Endothelial cell of umbilical vein (primary cell): ENCODE measurements around the gene GCH1. TPM values are rescaled to one million over a fixed set of nuclear protein-coding genes. Genes with fewer than 3 reads are reported as not detected.

Source experiments
- BruUV-seq: library from RNA; stranded (reverse); fragments of 400-500 nt; replicated peaks from 2 replicates; lab custom pipeline; 2021; lab: Mats Ljungman, UMichigan
- CTCF ChIA-PET: fragments of 300-600, 350-600 bp; sonication (Branson Sonifier 250); formaldehyde crosslinking; loops from one replicate; lab custom pipeline; 2021; ENCODE audit warnings: antibody characterized with exemption, inconsistent platforms; lab: Charles Lee
- POLR2A ChIA-PET: fragments of 300-600, 350-600 bp; sonication (Branson Sonifier 250); formaldehyde crosslinking; loops from one replicate; lab custom pipeline; 2021; ENCODE audit warnings: antibody characterized with exemption, inconsistent platforms; lab: Charles Lee
- DNase-seq: peaks from one replicate; pipeline ENCODE4 v3.0.0-alpha.2; 2011; ENCODE audit warnings: low read depth, low spot score
- FAIRE-seq: peaks from 2 replicates; lab custom pipeline; 2011; peaks lifted over from hg19 to GRCh38; lab: Jason Lieb, UNC
- H2AFZ ChIP-seq: 2 replicates; pipeline ENCODE4 v1.6.0; 2012; ENCODE audit warnings: low read depth, low read length, control low read depth, inconsistent platforms
- H3K27ac ChIP-seq: 2 replicates; pipeline ENCODE4 v1.5.1; 2011; ENCODE audit warnings: low read depth, mild to moderate bottlenecking, control low read depth, low read length, moderate library complexity; ENCODE audit not compliant: insufficient read depth
- H3K27me3 ChIP-seq, 2 experiments: 2 replicates each; pipeline versions ENCODE4 v1.6.0 to v1.6.1; 2011; ENCODE audit warnings: low read length in 2 of 2, mixed read lengths in 1 of 2; ENCODE audit not compliant: control insufficient read depth in 2 of 2, insufficient read depth in 2 of 2
- H3K36me3 ChIP-seq, 2 experiments: 2 replicates in 1 of 2; 3 replicates in 1 of 2; pipeline ENCODE4 v1.5.1; 2011; ENCODE audit warnings: low read length in 2 of 2, mild to moderate bottlenecking in 1 of 2, moderate library complexity in 1 of 2; ENCODE audit not compliant: control insufficient read depth in 2 of 2, insufficient read depth in 2 of 2; ENCODE audit errors: extremely low read depth in 1 of 2
- H3K4me1 ChIP-seq: 3 replicates; pipeline ENCODE4 v1.5.1; 2011; ENCODE audit warnings: mild to moderate bottlenecking, low read length; ENCODE audit not compliant: control insufficient read depth, insufficient read depth; ENCODE audit errors: extremely low read depth
- H3K4me2 ChIP-seq: 2 replicates; pipeline ENCODE4 v1.6.1; 2011; ENCODE audit warnings: low read length, control low read depth, mixed read lengths; ENCODE audit not compliant: insufficient read depth
- H3K4me3 ChIP-seq, 3 experiments: fragments of 200-600 bp in 1 of 3; sonication (generic), shearing (Covaris generic) in 1 of 3; replicated peaks in 1 of 3; 2 replicates each; pipeline ENCODE4 v1.5.1; 2011 to 2016; ENCODE audit warnings: control low read depth in 3 of 3, low read length in 3 of 3, mild to moderate bottlenecking in 2 of 3, inconsistent platforms in 1 of 3, low read depth in 1 of 3, moderate library complexity in 1 of 3; ENCODE audit not compliant: insufficient read depth in 1 of 3
- H3K79me2 ChIP-seq: 2 replicates; pipeline ENCODE4 v1.6.0; 2012; ENCODE audit warnings: low read length, inconsistent platforms; ENCODE audit not compliant: control insufficient read depth, insufficient read depth
- H3K9ac ChIP-seq: replicated peaks from 2 replicates; pipeline ENCODE3; 2011; ENCODE audit warnings: low read length, control low read depth; ENCODE audit not compliant: insufficient read depth; ENCODE audit errors: extremely low read depth
- H3K9me1 ChIP-seq: replicated peaks from 3 replicates; pipeline ENCODE4 v1.6.0; 2011; ENCODE audit warnings: mild to moderate bottlenecking, low read length; ENCODE audit not compliant: control insufficient read depth, insufficient read depth; ENCODE audit errors: extremely low read depth
- H3K9me3 ChIP-seq: replicated peaks from 2 replicates; pipeline ENCODE4 v1.5.1; 2012; ENCODE audit warnings: low read length, inconsistent platforms; ENCODE audit not compliant: control insufficient read depth, insufficient read depth
- H4K20me1 ChIP-seq: replicated peaks from 2 replicates; pipeline ENCODE3; 2011; ENCODE audit warnings: mild to moderate bottlenecking, low read length; ENCODE audit not compliant: control insufficient read depth, insufficient read depth; ENCODE audit errors: extremely low read depth
- CTCF ChIP-seq, 2 donors: IDR thresholded peaks; 1 replicate in 1 of 2; 2 replicates in 1 of 2; pipeline ENCODE4 v1.5.1; 2011; ENCODE audit warnings: low read length in 2 of 2, mild to moderate bottlenecking in 2 of 2, moderate library complexity in 2 of 2, control low read depth in 1 of 2, inconsistent platforms in 1 of 2, low read depth in 1 of 2; ENCODE audit not compliant: insufficient read depth in 1 of 2; ENCODE audit errors: extremely low read depth in 1 of 2
- EZH2 ChIP-seq: IDR thresholded peaks from 2 replicates; pipeline ENCODE4 v1.6.1; 2012; ENCODE audit warnings: borderline replicate concordance, low read depth, mild to moderate bottlenecking, moderate library complexity, low read length, inconsistent platforms; ENCODE audit not compliant: severe bottlenecking
- FOS ChIP-seq: IDR thresholded peaks from 2 replicates; pipeline ENCODE4 v1.6.1; 2011; ENCODE audit warnings: mild to moderate bottlenecking, low read length, moderate library complexity, borderline replicate concordance; ENCODE audit not compliant: insufficient read depth
- GATA2 ChIP-seq: IDR thresholded peaks from 2 replicates; pipeline ENCODE4 v1.7.0; 2011; ENCODE audit warnings: low read depth, mild to moderate bottlenecking, moderate library complexity, mixed read lengths, low read length; ENCODE audit not compliant: insufficient read length, insufficient read depth
- JUN ChIP-seq: IDR thresholded peaks from 2 replicates; pipeline ENCODE4 v1.6.1; 2011; ENCODE audit warnings: borderline replicate concordance, low read depth; ENCODE audit not compliant: insufficient read length, insufficient read depth
- MAX ChIP-seq: IDR thresholded peaks from 2 replicates; pipeline ENCODE4 v1.6.1; 2011; ENCODE audit not compliant: insufficient read depth, insufficient read length
- MYC ChIP-seq: IDR thresholded peaks from one replicate; pipeline ENCODE4 v1.6.1; 2011; ENCODE audit warnings: mild to moderate bottlenecking, low read depth, low read length
- POLR2A ChIP-seq: IDR thresholded peaks from 2 replicates; pipeline ENCODE4 v1.6.1; 2012; ENCODE audit warnings: low read depth, mild to moderate bottlenecking, control low read depth, low read length
- POLR2AphosphoS5 ChIP-seq: IDR thresholded peaks from 2 replicates; pipeline ENCODE4 v1.6.1; 2012; ENCODE audit warnings: low read depth, mild to moderate bottlenecking, control low read depth, low read length, moderate library complexity; ENCODE audit not compliant: insufficient read depth
- dilution Hi-C: fragments of 300-500 bp; cut with MboI; formaldehyde crosslinking; loops from one replicate; pipeline ENCODE4 v1.15.0; 2019; ENCODE audit warnings: low sequenced_read_pairs; ENCODE audit not compliant: extremely low pct_ligation_motif_present
- intact Hi-C: fragments of 100-400 bp; cut with micrococcal nuclease; formaldehyde crosslinking; loops from one replicate; pipeline ENCODE4 v1.10.0; 2022
- polyA plus RNA-seq, 4 experiments: library from polyadenylated mRNA; depleted of rRNA in 3 of 4; stranded (reverse) in 3 of 4; unstranded in 1 of 4; fragments of >200 nt; gene quantifications; 2 replicates each; pipeline versions ENCODE4 v1.2.1 to v1.2.3, GENCODE V29; 2011 to 2012; ENCODE audit warnings: missing spikeins in 1 of 4
- total RNA-seq: library from RNA; stranded (reverse); gene quantifications from 2 replicates; pipeline ENCODE4 v1.2.3, GENCODE V29; 2021

Gene GCH1
- total and polyA plus RNA-seq, 2 donors (not counting 3 experiments of a cell fraction or from before 2014, with no cell fraction given): 3.6 to 4.6 TPM

GRCh38 chr14:54922598-54922997 is 20.0 kb upstream of the GCH1 start:
- ChIA-PET CTCF (no interaction called here), POLR2A (no interaction called here)
- DNase-seq: no peak
- H4K20me1 ChIP-seq: no peaks in the 10 kb centered on the region
- no peak overlapping the region for H2AFZ ChIP-seq
- H3K9ac ChIP-seq: no peak overlapping the region
- dilution Hi-C loops: no loop called here
- no peaks in the 10 kb centered on the region for H3K79me2 ChIP-seq
- H3K4me3 ChIP-seq: no peak overlapping the region
- TF ChIP-seq FOS (no peak), GATA2 (no peak), MYC (no peak), POLR2A (no peak), POLR2AphosphoS5 (no peak), JUN (no peak), CTCF (IDR thresholded peaks at IDR 0.05; ENCODE audit: extremely low read depth in 1 of 2, insufficient read depth in 1 of 2, low read depth in 1 of 2, low read length in 2 of 2) (no peak), MAX (no peak), EZH2 (no peak)
- H3K27me3 ChIP-seq: no peaks in the 10 kb centered on the region
- H3K4me2 ChIP-seq: no peak overlapping the region
- intact Hi-C loops: no loop called here
- H3K4me1 ChIP-seq: no peaks in the 10 kb centered on the region
- no peak overlapping the region for H3K27ac ChIP-seq
- H3K36me3 ChIP-seq: no peaks in the 10 kb centered on the region
- no peak for FAIRE-seq
- no TSS peak for BruUV-seq
- H3K9me3 ChIP-seq: no peaks in the 10 kb centered on the region
- no peaks in the 10 kb centered on the region for H3K9me1 ChIP-seq
